ENCODE measurements around the gene AP3B1. TPM values are rescaled to one million over a fixed set of nuclear protein-coding genes. Genes with fewer than 3 reads are reported as not detected.

AP3B1 gene
- total RNA-seq, 1 experiment from 2014 or later = 27.4 TPM

DNA sequence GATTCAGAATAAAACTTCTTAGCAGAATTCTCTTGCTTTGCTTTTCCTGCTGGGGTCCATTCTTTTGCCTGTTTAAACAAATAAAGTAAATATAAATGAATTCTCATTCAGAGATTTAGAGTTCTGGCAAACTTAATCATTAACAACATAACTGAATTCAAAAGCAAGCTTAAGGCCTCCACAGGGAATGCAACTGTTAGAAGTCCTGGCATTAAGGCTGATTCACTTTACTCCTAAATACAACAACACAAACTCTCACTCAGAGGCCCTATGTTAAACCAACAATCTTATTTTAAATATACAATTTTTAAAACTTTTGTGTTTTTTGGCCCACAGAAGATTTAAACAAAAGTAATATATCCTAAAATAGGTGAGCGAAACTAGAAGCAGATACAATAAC lies 178.3 kb downstream of the AP3B1 start:
- Histone ChIP-seq H3K79me2 (ENCODE audit: low read length) (no peaks in the 10 kb centered on the region), H3K9ac (ENCODE audit: low read length) (0 out of 2 replicates have a peak overlapping the region, but pooled peaks have one; percentile 10), H3K36me3 (ENCODE audit: insufficient read depth, low read length) (no peaks in the 10 kb centered on the region), H3K9me2 (replicated peaks; ENCODE audit: insufficient read depth, low read length) (no peaks in the 10 kb centered on the region), H4K20me1 (ENCODE audit: insufficient read depth, low read depth, low read length) (no peaks in the 10 kb centered on the region), H3K4me1 (ENCODE audit: low read length) (peaks cover 58% of the 10 kb centered on the region), H3K4me3 (ENCODE audit: low read length) (peak overlapping the region; percentile 39; the same call in 1 of the 2 replicates), H3K27me3 (ENCODE audit: low read length) (no peaks in the 10 kb centered on the region), H2AFZ (ENCODE audit: low read length) (no peak overlapping the region), H3K27ac (ENCODE audit: low read length) (peak overlapping the region; percentile 80), H3K9me3 (ENCODE audit: low read length) (no peaks in the 10 kb centered on the region), H3K4me2 (ENCODE audit: low read depth, low read length, poor library complexity, severe bottlenecking) (peak overlapping the region; percentile 78)
- DNase-seq = no peak

DNA sequence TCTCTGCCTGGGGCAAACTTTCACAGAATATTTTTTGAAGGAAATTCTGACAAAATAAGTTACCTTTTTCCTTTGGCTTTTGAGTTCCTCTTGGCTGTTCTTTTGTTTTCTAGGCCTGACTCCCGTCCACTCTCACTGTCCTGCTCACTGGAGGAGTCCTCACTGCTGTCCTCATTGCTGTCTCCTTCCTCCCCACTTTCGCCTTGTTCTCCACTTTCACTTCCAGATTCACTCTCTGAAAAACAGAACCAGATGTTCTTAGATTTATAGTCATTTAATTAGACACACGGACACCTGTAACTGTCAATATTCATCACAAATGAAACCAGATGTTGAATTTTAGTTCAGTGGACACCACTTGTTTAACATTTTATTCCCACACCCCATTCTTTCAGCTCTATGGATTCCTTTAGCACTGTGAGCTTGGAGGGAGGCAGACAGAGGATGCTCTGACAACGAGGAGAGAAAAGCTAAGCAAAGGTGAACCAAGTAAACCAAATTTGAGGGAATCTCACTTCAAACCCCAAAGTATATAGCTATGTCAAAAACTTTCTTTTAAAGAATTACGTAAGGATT lies 180.7 kb downstream of the AP3B1 start:
- no peaks in the 10 kb centered on the region for H3K36me3 ChIP-seq (ENCODE audit: insufficient read depth, low read length)

DNA sequence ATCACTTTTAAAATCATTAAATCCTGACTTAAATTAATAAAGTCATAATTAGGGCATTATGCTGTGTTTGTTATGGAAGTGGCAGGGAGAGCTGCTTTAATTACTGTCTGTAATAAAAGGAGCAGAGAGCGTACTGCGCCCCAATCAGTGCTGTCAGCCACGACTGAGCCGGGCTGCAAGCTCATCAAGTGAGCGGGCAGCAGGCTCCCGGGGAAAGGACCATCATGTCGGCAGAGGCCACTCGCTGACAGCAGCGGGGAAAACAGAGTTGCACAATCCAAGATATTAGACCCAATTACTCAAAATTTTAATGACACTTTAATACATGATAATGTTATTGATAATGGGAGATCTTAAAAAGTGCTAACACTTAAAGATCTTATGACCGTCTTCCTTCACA lies 181.6 kb downstream of the AP3B1 start:
- peaks cover 89% of the 10 kb centered on the region for H3K4me1 ChIP-seq (ENCODE audit: low read length)
- H4K20me1 ChIP-seq (ENCODE audit: insufficient read depth, low read depth, low read length) = no peaks in the 10 kb centered on the region
- no peak overlapping the region for H3K9ac ChIP-seq (ENCODE audit: low read length)
- DNase-seq = no peak
- no peaks in the 10 kb centered on the region for H3K9me3 ChIP-seq (ENCODE audit: low read length)
- peak overlapping the region; percentile 80 for H3K27ac ChIP-seq (ENCODE audit: low read length)
- 0 out of 2 replicates have a peak overlapping the region, but pooled peaks have one; percentile 39 for H3K4me3 ChIP-seq (ENCODE audit: low read length)
- no peaks in the 10 kb centered on the region for H3K9me2 ChIP-seq (replicated peaks; ENCODE audit: insufficient read depth, low read length)
- H3K79me2 ChIP-seq (ENCODE audit: low read length) = no peaks in the 10 kb centered on the region
- no peaks in the 10 kb centered on the region for H3K27me3 ChIP-seq (ENCODE audit: low read length)
- H3K4me2 ChIP-seq (ENCODE audit: low read depth, low read length, poor library complexity, severe bottlenecking) = peak overlapping the region; percentile 78
- H2AFZ ChIP-seq (ENCODE audit: low read length) = no peak overlapping the region
- no peaks in the 10 kb centered on the region for H3K36me3 ChIP-seq (ENCODE audit: insufficient read depth, low read length)

More for the DNA sequence above, 180.7 kb downstream of the AP3B1 start:
- Histone ChIP-seq H3K4me3 (ENCODE audit: low read length) (peak overlapping the region; percentile 39), H3K4me1 (ENCODE audit: low read length) (peaks cover 81% of the 10 kb centered on the region), H3K9me2 (replicated peaks; ENCODE audit: insufficient read depth, low read length) (no peaks in the 10 kb centered on the region), H3K27me3 (ENCODE audit: low read length) (no peaks in the 10 kb centered on the region), H2AFZ (ENCODE audit: low read length) (no peak overlapping the region), H3K27ac (ENCODE audit: low read length) (peak overlapping the region; percentile 80), H3K9ac (ENCODE audit: low read length) (peak overlapping the region; percentile 30; the same call in 1 of the 2 replicates), H4K20me1 (ENCODE audit: insufficient read depth, low read depth, low read length) (no peaks in the 10 kb centered on the region), H3K9me3 (ENCODE audit: low read length) (no peaks in the 10 kb centered on the region), H3K4me2 (ENCODE audit: low read depth, low read length, poor library complexity, severe bottlenecking) (peak overlapping the region; percentile 78), H3K79me2 (ENCODE audit: low read length) (no peaks in the 10 kb centered on the region)
- peak; percentile 69 for DNase-seq

DNA sequence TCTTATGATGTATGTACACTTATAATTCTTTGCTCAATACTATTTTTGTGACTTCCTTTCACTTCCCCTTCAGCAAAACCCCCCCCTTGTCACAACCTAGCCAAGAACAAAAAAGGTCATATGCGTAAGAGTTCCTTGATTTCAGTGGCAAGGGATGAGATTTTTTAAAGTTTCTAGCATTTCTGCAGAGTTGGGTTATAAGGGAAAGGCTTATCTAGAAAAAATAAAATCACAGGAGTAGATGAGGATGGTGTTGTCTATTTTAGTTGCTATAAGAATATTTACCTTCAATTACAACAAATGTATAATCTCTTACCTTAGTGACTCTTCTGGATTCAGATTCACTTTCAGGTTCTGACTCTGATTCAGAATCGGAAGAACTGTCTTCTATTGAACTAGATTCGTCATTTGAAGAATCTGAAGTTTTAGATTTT lies 184.6 kb downstream of the AP3B1 start:
- Histone ChIP-seq H3K4me3 (ENCODE audit: low read length) (0 out of 2 replicates have a peak overlapping the region, but pooled peaks have one; percentile 15), H3K4me2 (ENCODE audit: low read depth, low read length, poor library complexity, severe bottlenecking) (peak overlapping the region; percentile 61)

DNA sequence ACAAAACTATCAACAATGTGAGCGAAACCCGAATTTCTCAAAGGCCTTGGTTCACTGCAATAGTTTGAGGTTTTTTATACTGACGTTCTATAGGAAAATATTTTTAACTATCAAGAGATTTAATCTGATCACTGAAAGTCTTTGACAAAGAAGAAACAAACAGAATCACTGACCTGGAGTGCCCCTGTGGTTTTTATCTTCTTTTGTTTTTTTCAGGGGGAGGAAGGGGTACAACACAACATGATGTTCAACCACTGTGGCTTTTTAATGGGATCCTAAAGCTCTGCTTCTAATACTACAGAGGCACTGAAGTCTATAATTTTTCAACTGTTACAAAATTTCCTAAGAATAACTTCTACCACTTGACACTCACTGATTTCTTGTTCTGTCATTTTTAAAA lies 185.9 kb downstream of the AP3B1 start:
- Histone ChIP-seq H3K4me1 (ENCODE audit: low read length) (peaks cover 67% of the 10 kb centered on the region), H4K20me1 (ENCODE audit: insufficient read depth, low read depth, low read length) (no peaks in the 10 kb centered on the region), H3K4me2 (ENCODE audit: low read depth, low read length, poor library complexity, severe bottlenecking) (peak overlapping the region; percentile 61), H3K79me2 (ENCODE audit: low read length) (no peaks in the 10 kb centered on the region), H3K27me3 (ENCODE audit: low read length) (no peaks in the 10 kb centered on the region), H3K4me3 (ENCODE audit: low read length) (no peak overlapping the region), H3K27ac (ENCODE audit: low read length) (peak overlapping the region; percentile 70), H3K9ac (ENCODE audit: low read length) (no peak overlapping the region), H3K36me3 (ENCODE audit: insufficient read depth, low read length) (0 out of 2 replicates have a peak, but pooled peaks cover 3% of the 10 kb centered on the region), H3K9me3 (ENCODE audit: low read length) (no peaks in the 10 kb centered on the region), H2AFZ (ENCODE audit: low read length) (no peak overlapping the region), H3K9me2 (replicated peaks; ENCODE audit: insufficient read depth, low read length) (no peaks in the 10 kb centered on the region)
- DNase-seq = no peak

More for the DNA sequence above, 184.6 kb downstream of the AP3B1 start:
- peak; percentile 73 for DNase-seq
- H2AFZ ChIP-seq (ENCODE audit: low read length) = no peak overlapping the region
- H3K27ac ChIP-seq (ENCODE audit: low read length) = peak overlapping the region; percentile 70
- H3K9ac ChIP-seq (ENCODE audit: low read length) = no peak overlapping the region
- H4K20me1 ChIP-seq (ENCODE audit: insufficient read depth, low read depth, low read length) = no peaks in the 10 kb centered on the region
- no peaks in the 10 kb centered on the region for H3K9me3 ChIP-seq (ENCODE audit: low read length)
- H3K27me3 ChIP-seq (ENCODE audit: low read length) = no peaks in the 10 kb centered on the region
- H3K4me1 ChIP-seq (ENCODE audit: low read length) = peaks cover 70% of the 10 kb centered on the region
- H3K9me2 ChIP-seq (replicated peaks; ENCODE audit: insufficient read depth, low read length) = no peaks in the 10 kb centered on the region
- 0 out of 2 replicates have a peak, but pooled peaks cover 3% of the 10 kb centered on the region for H3K36me3 ChIP-seq (ENCODE audit: insufficient read depth, low read length)
- H3K79me2 ChIP-seq (ENCODE audit: low read length) = no peaks in the 10 kb centered on the region

DNA sequence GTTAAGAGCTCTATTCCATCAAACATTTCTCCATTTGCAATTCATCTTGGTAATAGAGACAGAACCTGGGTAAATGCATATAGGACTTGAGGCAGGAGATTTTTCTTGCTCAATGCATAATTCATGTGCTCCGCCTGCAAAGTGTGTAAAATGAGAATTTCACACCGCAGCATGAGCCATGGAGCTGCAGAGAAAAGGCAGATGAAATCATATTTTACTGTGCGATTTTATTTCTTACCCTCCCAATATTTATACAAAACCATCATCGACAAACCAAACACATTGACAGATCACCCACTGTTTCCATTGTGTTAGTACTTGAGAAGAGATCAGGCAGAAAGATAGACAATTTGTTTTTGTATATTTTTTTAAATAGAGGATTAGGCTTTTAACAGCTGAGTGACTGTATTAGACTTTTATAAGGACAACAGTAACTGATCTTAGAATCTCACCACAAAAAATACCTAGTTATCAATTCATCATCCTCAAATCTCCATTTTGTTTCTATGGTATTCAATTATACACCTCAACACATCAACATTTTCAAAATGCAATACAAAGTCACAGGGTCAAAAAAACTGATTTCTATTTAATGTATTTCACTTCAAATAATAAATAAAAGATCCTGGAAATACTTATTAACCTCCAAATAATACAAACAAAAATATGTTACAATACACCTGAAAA lies 191.1 kb downstream of the AP3B1 start:
- no peaks in the 10 kb centered on the region for H3K9me2 ChIP-seq (replicated peaks; ENCODE audit: insufficient read depth, low read length)
- DNase-seq = no peak
- H3K36me3 ChIP-seq (ENCODE audit: insufficient read depth, low read length) = peaks cover 9% of the 10 kb centered on the region; the same call in 1 of the 2 replicates
- H3K27ac ChIP-seq (ENCODE audit: low read length) = no peak overlapping the region
- H2AFZ ChIP-seq (ENCODE audit: low read length) = no peak overlapping the region
- no peak overlapping the region for H3K9ac ChIP-seq (ENCODE audit: low read length)
- H3K9me3 ChIP-seq (ENCODE audit: low read length) = no peaks in the 10 kb centered on the region
- peaks cover 16% of the 10 kb centered on the region for H3K4me1 ChIP-seq (ENCODE audit: low read length)
- no peaks in the 10 kb centered on the region for H3K27me3 ChIP-seq (ENCODE audit: low read length)
- no peak overlapping the region for H3K4me3 ChIP-seq (ENCODE audit: low read length)
- no peaks in the 10 kb centered on the region for H4K20me1 ChIP-seq (ENCODE audit: insufficient read depth, low read depth, low read length)
- H3K4me2 ChIP-seq (ENCODE audit: low read depth, low read length, poor library complexity, severe bottlenecking) = no peak overlapping the region
- no peaks in the 10 kb centered on the region for H3K79me2 ChIP-seq (ENCODE audit: low read length)

DNA sequence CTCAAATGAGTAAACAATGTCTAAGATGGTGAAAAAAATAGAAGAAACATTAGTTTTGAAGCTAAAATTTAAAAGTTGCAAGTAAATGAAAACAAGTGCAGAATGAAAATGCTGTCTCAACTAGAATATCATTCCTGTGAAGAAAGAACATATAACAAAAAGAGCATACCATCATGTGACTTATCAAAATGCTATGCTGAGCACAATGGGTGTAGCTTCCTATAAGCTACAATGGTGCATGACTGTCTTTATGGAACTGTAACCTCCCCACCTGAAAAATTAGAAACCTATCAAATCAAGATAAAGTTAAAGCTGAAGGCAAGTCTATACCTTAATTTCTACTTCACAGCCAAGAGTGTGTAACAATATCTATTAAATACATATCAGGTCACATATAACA lies 192.0 kb downstream of the AP3B1 start:
- Histone ChIP-seq H4K20me1 (ENCODE audit: insufficient read depth, low read depth, low read length) (no peaks in the 10 kb centered on the region), H3K79me2 (ENCODE audit: low read length) (no peaks in the 10 kb centered on the region), H3K36me3 (ENCODE audit: insufficient read depth, low read length) (peaks cover 9% of the 10 kb centered on the region; the same call in 1 of the 2 replicates), H3K27ac (ENCODE audit: low read length) (no peak overlapping the region), H3K4me2 (ENCODE audit: low read depth, low read length, poor library complexity, severe bottlenecking) (no peak overlapping the region), H3K9me2 (replicated peaks; ENCODE audit: insufficient read depth, low read length) (no peaks in the 10 kb centered on the region), H2AFZ (ENCODE audit: low read length) (no peak overlapping the region), H3K4me1 (ENCODE audit: low read length) (peaks cover 10% of the 10 kb centered on the region), H3K4me3 (ENCODE audit: low read length) (no peak overlapping the region), H3K27me3 (ENCODE audit: low read length) (no peaks in the 10 kb centered on the region), H3K9me3 (ENCODE audit: low read length) (no peaks in the 10 kb centered on the region), H3K9ac (ENCODE audit: low read length) (no peak overlapping the region)
- DNase-seq = no peak

DNA sequence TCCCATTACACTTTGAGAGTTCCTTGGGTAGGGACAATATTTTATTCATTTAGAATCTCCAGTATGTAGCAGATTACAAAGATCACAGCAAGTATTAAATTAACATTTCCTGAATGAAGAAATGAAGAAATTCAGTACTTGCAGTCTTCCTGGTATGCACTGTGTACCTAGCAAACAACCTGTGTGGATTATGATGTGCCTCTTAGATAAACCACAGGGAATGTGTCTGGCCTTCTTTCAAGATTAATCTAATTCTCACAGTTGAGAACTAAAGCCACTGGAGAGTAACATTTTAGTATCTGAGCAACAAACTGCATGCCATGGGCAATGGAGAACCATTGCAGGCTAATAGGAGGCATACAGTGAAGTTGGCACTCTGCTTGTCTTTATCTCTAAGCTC lies 199.4 kb downstream of the AP3B1 start:
- H3K9me3 ChIP-seq (ENCODE audit: low read length) = no peaks in the 10 kb centered on the region
- H3K79me2 ChIP-seq (ENCODE audit: low read length) = no peaks in the 10 kb centered on the region
- H3K9ac ChIP-seq (ENCODE audit: low read length) = no peak overlapping the region
- no peaks in the 10 kb centered on the region for H3K9me2 ChIP-seq (replicated peaks; ENCODE audit: insufficient read depth, low read length)
- H3K27me3 ChIP-seq (ENCODE audit: low read length) = no peaks in the 10 kb centered on the region
- DNase-seq = no peak
- H3K27ac ChIP-seq (ENCODE audit: low read length) = no peak overlapping the region
- no peak overlapping the region for H3K4me3 ChIP-seq (ENCODE audit: low read length)
- no peak overlapping the region for H3K4me2 ChIP-seq (ENCODE audit: low read depth, low read length, poor library complexity, severe bottlenecking)
- no peaks in the 10 kb centered on the region for H3K4me1 ChIP-seq (ENCODE audit: low read length)
- H3K36me3 ChIP-seq (ENCODE audit: insufficient read depth, low read length) = peaks cover 6% of the 10 kb centered on the region; the same call in 1 of the 2 replicates
- no peaks in the 10 kb centered on the region for H4K20me1 ChIP-seq (ENCODE audit: insufficient read depth, low read depth, low read length)
- H2AFZ ChIP-seq (ENCODE audit: low read length) = no peak overlapping the region
